Panc1 (cell line): Measurements from ENCODE around the gene RDH5. TPM values are rescaled to one million over a fixed set of nuclear protein-coding genes. Genes with fewer than 3 reads are reported as not detected.

Source experiments
- ATAC-seq: fragments of 200-7000 bp; cut with Tn5 transposase; 2 replicates; pipeline ENCODE4 v1.9.1; 2020; ENCODE audit warnings: mild to moderate bottlenecking, moderate library complexity
- BruUV-seq: library from RNA; stranded (reverse); fragments of 400-500 nt; replicated peaks from 2 replicates; lab custom pipeline; 2021; lab: Mats Ljungman, UMichigan
- CTCF ChIA-PET: fragments of 300-600 bp; sonication (Branson Sonifier 250); formaldehyde crosslinking; loops from one replicate; lab custom pipeline; 2022; ENCODE audit warnings: antibody characterized with exemption; lab: Charles Lee
- POLR2A ChIA-PET: fragments of 300-600 bp; sonication (Branson Sonifier 250); formaldehyde crosslinking; loops from one replicate; lab custom pipeline; 2022; ENCODE audit warnings: antibody characterized with exemption; lab: Charles Lee
- DNase-seq: peaks from one replicate; pipeline ENCODE4 v3.0.0-alpha.2; 2010; ENCODE audit warnings: low read depth, low spot score
- H3K27ac ChIP-seq: 2 replicates; pipeline ENCODE4 v1.5.1; 2011; ENCODE audit warnings: mild to moderate bottlenecking, low read length, inconsistent platforms
- H3K27me3 ChIP-seq: fragments of 200-500 bp; sonication (Bioruptor generic); 2 replicates; pipeline ENCODE4 v1.6.0; 2014; ENCODE audit warnings: low read length, inconsistent platforms; ENCODE audit not compliant: control insufficient read depth, insufficient read depth
- H3K36me3 ChIP-seq: fragments of 200-500 bp; sonication (Bioruptor generic); 2 replicates; pipeline ENCODE4 v1.5.1; 2014; ENCODE audit warnings: inconsistent platforms, mild to moderate bottlenecking, low read length, moderate library complexity; ENCODE audit not compliant: control insufficient read depth, insufficient read depth
- H3K4me1 ChIP-seq: 2 replicates; pipeline ENCODE4 v1.5.1; 2011; ENCODE audit warnings: inconsistent platforms, mild to moderate bottlenecking, low read length, moderate library complexity; ENCODE audit not compliant: control insufficient read depth, insufficient read depth
- H3K4me3 ChIP-seq, 2 experiments: 2 replicates each; pipeline ENCODE4 v1.5.1; 2011 to 2012; ENCODE audit warnings: low read depth in 2 of 2, low read length in 2 of 2, mild to moderate bottlenecking in 2 of 2, inconsistent platforms in 1 of 2, moderate library complexity in 1 of 2
- H3K9me3 ChIP-seq: fragments of 200-500 bp; sonication (Bioruptor generic); 2 replicates; pipeline ENCODE4 v1.5.1; 2014; ENCODE audit warnings: low read depth, mild to moderate bottlenecking, inconsistent platforms, low read length, moderate library complexity; ENCODE audit not compliant: control insufficient read depth, insufficient read depth
- POLR2AphosphoS5 ChIP-seq: IDR thresholded peaks from 2 replicates; pipeline ENCODE4 v1.6.1; 2012; ENCODE audit warnings: mild to moderate bottlenecking, low read depth, low read length, moderate library complexity
- SIN3A ChIP-seq: IDR thresholded peaks from 2 replicates; pipeline ENCODE4 v1.6.1; 2012; ENCODE audit warnings: low read depth, mild to moderate bottlenecking, low read length, moderate library complexity, borderline replicate concordance; ENCODE audit not compliant: insufficient read depth
- TCF7L2 ChIP-seq: IDR thresholded peaks from 2 replicates; pipeline ENCODE4 v1.6.1; 2011; ENCODE audit warnings: mild to moderate bottlenecking, low read depth, low read length, inconsistent platforms
- in situ Hi-C: cut with HindIII; loops from 2 replicates; pipeline ENCODE4 v1.10.0; 2016; ENCODE audit warnings: low sequenced_read_pairs, low pct_unique_long_range_greater_than_20kb
- intact Hi-C: fragments of 100-400 bp; cut with micrococcal nuclease; formaldehyde crosslinking; loops from one replicate; pipeline ENCODE4 v1.10.0; 2022; ENCODE audit not compliant: unreplicated experiment
- total RNA-seq: library from RNA; stranded (reverse); gene quantifications from one replicate; pipeline ENCODE4 v1.2.1, GENCODE V29; 2021; ENCODE audit not compliant: unreplicated experiment
- TF ChIP-seq, protein P1 (sequence below): fragments of 450-650 bp; IDR thresholded peaks from 2 replicates; pipeline ENCODE4 v1.5.1; 2017; ENCODE audit warnings: mild to moderate bottlenecking
- TF ChIP-seq, protein P2 (sequence below), 2 experiments: IDR thresholded peaks; 2 replicates each; pipeline ENCODE4 v1.6.1; 2011 to 2012; ENCODE audit warnings: low read depth in 2 of 2, control low read depth in 1 of 2, low read length in 1 of 2, mild to moderate bottlenecking in 1 of 2, moderate library complexity in 1 of 2; ENCODE audit not compliant: insufficient read depth in 1 of 2

RDH5 gene
- total RNA-seq, 1 experiment from 2014 or later: 2.8 TPM

DNA sequence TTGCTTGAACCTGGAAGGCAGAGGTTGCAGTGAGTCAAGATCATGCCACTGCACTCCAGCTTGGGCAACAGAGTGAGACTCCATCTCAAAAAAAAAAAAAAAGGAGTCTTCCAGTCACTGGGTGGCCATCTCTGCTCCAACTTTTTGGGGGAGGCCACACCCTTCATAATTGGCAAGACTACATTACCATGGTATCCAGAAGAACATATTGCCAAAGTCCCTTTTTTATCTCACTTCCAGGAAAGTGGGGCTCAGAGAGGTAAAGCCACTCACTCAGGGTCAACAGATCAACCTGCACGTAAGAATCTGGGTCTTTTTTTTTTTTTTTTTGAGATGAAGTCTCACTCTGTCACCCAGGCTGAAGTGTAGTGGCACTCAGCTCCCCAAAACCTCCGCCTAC is 13.7 kb downstream of the RDH5 start:
- POLR2A ChIA-PET: no interaction called here
- Histone ChIP-seq H3K36me3 (no peaks in the 10 kb centered on the region), H3K4me1 (peaks cover 17% of the 10 kb centered on the region), H3K27me3 (no peaks in the 10 kb centered on the region), H3K27ac (no peak overlapping the region), H3K4me3 (no peak overlapping the region), H3K9me3 (no peaks in the 10 kb centered on the region)
- CTCF ChIA-PET: no interaction called here
- ATAC-seq (no peak), DNase-seq (no peak)
- TF ChIP-seq, protein P1, sequence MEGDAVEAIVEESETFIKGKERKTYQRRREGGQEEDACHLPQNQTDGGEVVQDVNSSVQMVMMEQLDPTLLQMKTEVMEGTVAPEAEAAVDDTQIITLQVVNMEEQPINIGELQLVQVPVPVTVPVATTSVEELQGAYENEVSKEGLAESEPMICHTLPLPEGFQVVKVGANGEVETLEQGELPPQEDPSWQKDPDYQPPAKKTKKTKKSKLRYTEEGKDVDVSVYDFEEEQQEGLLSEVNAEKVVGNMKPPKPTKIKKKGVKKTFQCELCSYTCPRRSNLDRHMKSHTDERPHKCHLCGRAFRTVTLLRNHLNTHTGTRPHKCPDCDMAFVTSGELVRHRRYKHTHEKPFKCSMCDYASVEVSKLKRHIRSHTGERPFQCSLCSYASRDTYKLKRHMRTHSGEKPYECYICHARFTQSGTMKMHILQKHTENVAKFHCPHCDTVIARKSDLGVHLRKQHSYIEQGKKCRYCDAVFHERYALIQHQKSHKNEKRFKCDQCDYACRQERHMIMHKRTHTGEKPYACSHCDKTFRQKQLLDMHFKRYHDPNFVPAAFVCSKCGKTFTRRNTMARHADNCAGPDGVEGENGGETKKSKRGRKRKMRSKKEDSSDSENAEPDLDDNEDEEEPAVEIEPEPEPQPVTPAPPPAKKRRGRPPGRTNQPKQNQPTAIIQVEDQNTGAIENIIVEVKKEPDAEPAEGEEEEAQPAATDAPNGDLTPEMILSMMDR: no peak
- TF ChIP-seq POLR2AphosphoS5: no peak
- TF ChIP-seq, protein P2, sequence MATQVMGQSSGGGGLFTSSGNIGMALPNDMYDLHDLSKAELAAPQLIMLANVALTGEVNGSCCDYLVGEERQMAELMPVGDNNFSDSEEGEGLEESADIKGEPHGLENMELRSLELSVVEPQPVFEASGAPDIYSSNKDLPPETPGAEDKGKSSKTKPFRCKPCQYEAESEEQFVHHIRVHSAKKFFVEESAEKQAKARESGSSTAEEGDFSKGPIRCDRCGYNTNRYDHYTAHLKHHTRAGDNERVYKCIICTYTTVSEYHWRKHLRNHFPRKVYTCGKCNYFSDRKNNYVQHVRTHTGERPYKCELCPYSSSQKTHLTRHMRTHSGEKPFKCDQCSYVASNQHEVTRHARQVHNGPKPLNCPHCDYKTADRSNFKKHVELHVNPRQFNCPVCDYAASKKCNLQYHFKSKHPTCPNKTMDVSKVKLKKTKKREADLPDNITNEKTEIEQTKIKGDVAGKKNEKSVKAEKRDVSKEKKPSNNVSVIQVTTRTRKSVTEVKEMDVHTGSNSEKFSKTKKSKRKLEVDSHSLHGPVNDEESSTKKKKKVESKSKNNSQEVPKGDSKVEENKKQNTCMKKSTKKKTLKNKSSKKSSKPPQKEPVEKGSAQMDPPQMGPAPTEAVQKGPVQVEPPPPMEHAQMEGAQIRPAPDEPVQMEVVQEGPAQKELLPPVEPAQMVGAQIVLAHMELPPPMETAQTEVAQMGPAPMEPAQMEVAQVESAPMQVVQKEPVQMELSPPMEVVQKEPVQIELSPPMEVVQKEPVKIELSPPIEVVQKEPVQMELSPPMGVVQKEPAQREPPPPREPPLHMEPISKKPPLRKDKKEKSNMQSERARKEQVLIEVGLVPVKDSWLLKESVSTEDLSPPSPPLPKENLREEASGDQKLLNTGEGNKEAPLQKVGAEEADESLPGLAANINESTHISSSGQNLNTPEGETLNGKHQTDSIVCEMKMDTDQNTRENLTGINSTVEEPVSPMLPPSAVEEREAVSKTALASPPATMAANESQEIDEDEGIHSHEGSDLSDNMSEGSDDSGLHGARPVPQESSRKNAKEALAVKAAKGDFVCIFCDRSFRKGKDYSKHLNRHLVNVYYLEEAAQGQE (IDR thresholded peaks at IDR 0.05; ENCODE audit: insufficient read depth in 1 of 2, low read depth in 2 of 2, low read length in 1 of 2): no peak
- TF ChIP-seq SIN3A: no peak
- TF ChIP-seq TCF7L2: no peak
- in situ Hi-C loops (no loop called here), intact Hi-C loops (no loop called here)
- BruUV-seq: no TSS peak

DNA sequence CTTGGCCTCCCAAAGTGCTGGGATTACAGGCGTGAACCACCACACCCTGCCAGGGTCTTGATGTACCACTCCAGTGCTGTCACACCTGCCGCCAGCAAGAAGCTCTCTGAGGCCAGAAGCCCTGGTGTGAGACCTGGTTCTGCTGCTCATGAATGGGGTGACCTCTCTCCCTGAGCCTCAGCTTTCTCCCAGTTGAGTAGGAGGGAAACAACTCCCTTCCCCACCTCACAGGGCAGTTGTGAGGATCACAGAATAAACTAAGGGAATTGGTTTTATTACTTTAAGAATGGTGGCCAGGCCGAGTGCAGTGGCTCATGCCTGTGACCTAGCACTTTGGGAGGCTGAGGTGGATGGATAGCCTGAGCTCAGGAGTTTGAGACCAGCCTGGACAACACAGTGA is 14.4 kb downstream of the RDH5 start:
- Histone ChIP-seq H3K27ac (no peak overlapping the region), H3K4me1 (peaks cover 17% of the 10 kb centered on the region), H3K36me3 (no peaks in the 10 kb centered on the region), H3K27me3 (no peaks in the 10 kb centered on the region), H3K4me3 (no peak overlapping the region), H3K9me3 (no peaks in the 10 kb centered on the region)
- ATAC-seq (no peak), DNase-seq (no peak)
- BruUV-seq: no TSS peak
- TF ChIP-seq SIN3A: no peak
- TF ChIP-seq TCF7L2: no peak
- no peak for TF ChIP-seq POLR2AphosphoS5
- TF ChIP-seq, protein P1: no peak
- TF ChIP-seq, protein P2 (IDR thresholded peaks at IDR 0.05; ENCODE audit: insufficient read depth in 1 of 2, low read depth in 2 of 2, low read length in 1 of 2): no peak
- CTCF ChIA-PET: interaction anchor here (0.8 kb wide), 1 partner anchor 10 kb away, joined by 3 read pairs; no protein-coding TSS in a partner anchor
- in situ Hi-C loops: no loop called here
- intact Hi-C loops: no loop called here
- POLR2A ChIA-PET: no interaction called here
